SK-N-SH (cell line): Measurements from ENCODE around the gene CASS4.

ENCODE experiments used
- ELF1 ChIP-seq: IDR thresholded peaks from 2 replicates; pipeline ENCODE4 v1.4.0; 2012
- EZH2phosphoT487 ChIP-seq: fragments of 200-600 bp; sonication (generic); IDR thresholded peaks from 2 replicates; pipeline ENCODE4 v1.6.1; 2017; ENCODE audit warnings: low read depth, mixed run types, mild to moderate bottlenecking, antibody characterized with exemption, moderate library complexity, borderline replicate concordance
- NFIC ChIP-seq: IDR thresholded peaks from 2 replicates; pipeline ENCODE4 v1.4.0; 2012; ENCODE audit warnings: borderline replicate concordance
- POLR2AphosphoS5 ChIP-seq: IDR thresholded peaks from 2 replicates; pipeline ENCODE4 v1.6.1; 2012; ENCODE audit warnings: low read depth, low read length
- RAD21 ChIP-seq: IDR thresholded peaks from 2 replicates; pipeline ENCODE4 v1.6.1; 2012; ENCODE audit warnings: mild to moderate bottlenecking, low read length
- SIN3A ChIP-seq: IDR thresholded peaks from 2 replicates; pipeline ENCODE4 v1.6.1; 2012; ENCODE audit warnings: low read depth, mild to moderate bottlenecking, low read length, moderate library complexity, borderline replicate concordance
- TAF1 ChIP-seq: IDR thresholded peaks from 2 replicates; pipeline ENCODE4 v1.6.1; 2012; ENCODE audit warnings: low read depth, mild to moderate bottlenecking, low read length, moderate library complexity, borderline replicate concordance
- YY1 ChIP-seq: IDR thresholded peaks from 2 replicates; pipeline ENCODE4 v1.4.0; 2012; ENCODE audit warnings: low read depth, mild to moderate bottlenecking
- TF ChIP-seq, protein P1 (sequence below): fragments of 200-600 bp; sonication (generic); IDR thresholded peaks from 2 replicates; pipeline ENCODE4 v1.6.1; 2017; ENCODE audit warnings: antibody characterized with exemption, mild to moderate bottlenecking, moderate library complexity
- TF ChIP-seq, protein P2 (sequence below): IDR thresholded peaks from 2 replicates; pipeline ENCODE4 v1.4.0; 2012; ENCODE audit warnings: low read depth, borderline replicate concordance
- TF ChIP-seq, protein P3 (sequence below): IDR thresholded peaks from 2 replicates; pipeline ENCODE4 v1.6.1; 2012; ENCODE audit warnings: mild to moderate bottlenecking, low read depth, low read length, moderate library complexity

DNA sequence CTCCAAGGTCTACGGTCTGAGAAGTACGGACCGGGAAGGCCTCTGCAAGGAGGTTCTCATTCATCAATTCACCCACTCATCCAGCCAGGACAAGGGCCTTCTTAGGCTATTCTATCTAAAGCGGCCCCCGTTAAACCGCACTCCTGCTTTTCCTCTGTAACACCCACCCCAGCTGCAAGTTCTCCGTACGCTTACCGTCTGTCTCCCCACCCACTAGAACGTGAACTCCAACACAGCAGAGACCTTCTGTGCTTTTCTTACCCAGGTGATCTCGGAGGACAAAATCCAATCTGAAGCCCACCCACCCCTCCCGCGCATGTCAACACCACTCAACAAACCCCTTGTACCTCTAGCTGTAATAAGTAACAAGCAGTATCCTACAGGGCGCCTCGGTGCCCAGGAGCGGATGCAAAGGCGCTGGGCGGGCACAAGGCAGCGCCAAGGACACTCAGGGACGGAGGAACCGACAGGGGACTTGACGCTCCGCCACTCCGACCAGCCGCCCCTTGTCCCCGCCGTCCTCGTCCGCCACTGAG is 20.4 kb upstream of the CASS4 start:
- TF ChIP-seq SIN3A = no peak
- TF ChIP-seq, protein P1, sequence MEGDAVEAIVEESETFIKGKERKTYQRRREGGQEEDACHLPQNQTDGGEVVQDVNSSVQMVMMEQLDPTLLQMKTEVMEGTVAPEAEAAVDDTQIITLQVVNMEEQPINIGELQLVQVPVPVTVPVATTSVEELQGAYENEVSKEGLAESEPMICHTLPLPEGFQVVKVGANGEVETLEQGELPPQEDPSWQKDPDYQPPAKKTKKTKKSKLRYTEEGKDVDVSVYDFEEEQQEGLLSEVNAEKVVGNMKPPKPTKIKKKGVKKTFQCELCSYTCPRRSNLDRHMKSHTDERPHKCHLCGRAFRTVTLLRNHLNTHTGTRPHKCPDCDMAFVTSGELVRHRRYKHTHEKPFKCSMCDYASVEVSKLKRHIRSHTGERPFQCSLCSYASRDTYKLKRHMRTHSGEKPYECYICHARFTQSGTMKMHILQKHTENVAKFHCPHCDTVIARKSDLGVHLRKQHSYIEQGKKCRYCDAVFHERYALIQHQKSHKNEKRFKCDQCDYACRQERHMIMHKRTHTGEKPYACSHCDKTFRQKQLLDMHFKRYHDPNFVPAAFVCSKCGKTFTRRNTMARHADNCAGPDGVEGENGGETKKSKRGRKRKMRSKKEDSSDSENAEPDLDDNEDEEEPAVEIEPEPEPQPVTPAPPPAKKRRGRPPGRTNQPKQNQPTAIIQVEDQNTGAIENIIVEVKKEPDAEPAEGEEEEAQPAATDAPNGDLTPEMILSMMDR = no peak
- no peak for TF ChIP-seq NFIC
- TF ChIP-seq ELF1 = no peak
- TF ChIP-seq, protein P2, sequence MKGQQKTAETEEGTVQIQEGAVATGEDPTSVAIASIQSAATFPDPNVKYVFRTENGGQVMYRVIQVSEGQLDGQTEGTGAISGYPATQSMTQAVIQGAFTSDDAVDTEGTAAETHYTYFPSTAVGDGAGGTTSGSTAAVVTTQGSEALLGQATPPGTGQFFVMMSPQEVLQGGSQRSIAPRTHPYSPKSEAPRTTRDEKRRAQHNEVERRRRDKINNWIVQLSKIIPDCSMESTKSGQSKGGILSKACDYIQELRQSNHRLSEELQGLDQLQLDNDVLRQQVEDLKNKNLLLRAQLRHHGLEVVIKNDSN = no peak
- no peak for TF ChIP-seq EZH2phosphoT487
- no peak for TF ChIP-seq RAD21
- TF ChIP-seq TAF1 = no peak
- TF ChIP-seq POLR2AphosphoS5 = no peak
- no peak for TF ChIP-seq YY1
- TF ChIP-seq, protein P3, sequence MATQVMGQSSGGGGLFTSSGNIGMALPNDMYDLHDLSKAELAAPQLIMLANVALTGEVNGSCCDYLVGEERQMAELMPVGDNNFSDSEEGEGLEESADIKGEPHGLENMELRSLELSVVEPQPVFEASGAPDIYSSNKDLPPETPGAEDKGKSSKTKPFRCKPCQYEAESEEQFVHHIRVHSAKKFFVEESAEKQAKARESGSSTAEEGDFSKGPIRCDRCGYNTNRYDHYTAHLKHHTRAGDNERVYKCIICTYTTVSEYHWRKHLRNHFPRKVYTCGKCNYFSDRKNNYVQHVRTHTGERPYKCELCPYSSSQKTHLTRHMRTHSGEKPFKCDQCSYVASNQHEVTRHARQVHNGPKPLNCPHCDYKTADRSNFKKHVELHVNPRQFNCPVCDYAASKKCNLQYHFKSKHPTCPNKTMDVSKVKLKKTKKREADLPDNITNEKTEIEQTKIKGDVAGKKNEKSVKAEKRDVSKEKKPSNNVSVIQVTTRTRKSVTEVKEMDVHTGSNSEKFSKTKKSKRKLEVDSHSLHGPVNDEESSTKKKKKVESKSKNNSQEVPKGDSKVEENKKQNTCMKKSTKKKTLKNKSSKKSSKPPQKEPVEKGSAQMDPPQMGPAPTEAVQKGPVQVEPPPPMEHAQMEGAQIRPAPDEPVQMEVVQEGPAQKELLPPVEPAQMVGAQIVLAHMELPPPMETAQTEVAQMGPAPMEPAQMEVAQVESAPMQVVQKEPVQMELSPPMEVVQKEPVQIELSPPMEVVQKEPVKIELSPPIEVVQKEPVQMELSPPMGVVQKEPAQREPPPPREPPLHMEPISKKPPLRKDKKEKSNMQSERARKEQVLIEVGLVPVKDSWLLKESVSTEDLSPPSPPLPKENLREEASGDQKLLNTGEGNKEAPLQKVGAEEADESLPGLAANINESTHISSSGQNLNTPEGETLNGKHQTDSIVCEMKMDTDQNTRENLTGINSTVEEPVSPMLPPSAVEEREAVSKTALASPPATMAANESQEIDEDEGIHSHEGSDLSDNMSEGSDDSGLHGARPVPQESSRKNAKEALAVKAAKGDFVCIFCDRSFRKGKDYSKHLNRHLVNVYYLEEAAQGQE = no peak
